NB4 (cell line): ENCODE measurements around the gene TMEM185B.

Experiments used
- DNase-seq: peaks from one replicate; pipeline ENCODE4 v3.0.0; 2010; ENCODE audit warnings: low read depth
- H3K4me3 ChIP-seq: one replicate; pipeline ENCODE4 v1.5.1; 2011; ENCODE audit warnings: mild to moderate bottlenecking, low read depth, low read length, moderate library complexity
- CTCF ChIP-seq: IDR thresholded peaks from one replicate; pipeline ENCODE4 v1.5.1; 2012; ENCODE audit warnings: low read depth, low read length
- MAX ChIP-seq: IDR thresholded peaks from 2 replicates; pipeline ENCODE4 v1.6.1; 2011; ENCODE audit warnings: low read depth, low read length
- MYC ChIP-seq: IDR thresholded peaks from 2 replicates; pipeline ENCODE4 v1.6.1; 2011; ENCODE audit warnings: low read depth, low read length
- POLR2A ChIP-seq: IDR thresholded peaks from 2 replicates; pipeline ENCODE4 v1.6.1; 2011; ENCODE audit warnings: mild to moderate bottlenecking; ENCODE audit not compliant: insufficient read length; ENCODE audit errors: extremely low read depth

Gene TMEM185B

GRCh38 chr2:120231564-120231973 lies 8.4 kb upstream of the TMEM185B start:
- no peak overlapping the region for H3K4me3 ChIP-seq
- no peak for DNase-seq
- no peak for TF ChIP-seq CTCF
- no peak for TF ChIP-seq POLR2A
- TF ChIP-seq MYC: no peak
- no peak for TF ChIP-seq MAX

- DNase-seq: no peak
- no peak overlapping the region for H3K4me3 ChIP-seq
- TF ChIP-seq MAX (no peak), MYC (no peak), CTCF (no peak), POLR2A (no peak)
These were observed 7.6 kb upstream of the TMEM185B start for GRCh38 chr2:120230515-120231471.

- TF ChIP-seq MAX (no peak), MYC (no peak), POLR2A (no peak), CTCF (no peak)
- DNase-seq: no peak
- H3K4me3 ChIP-seq: no peak overlapping the region
These were observed 6.1 kb upstream of the TMEM185B start for GRCh38 chr2:120229341-120229740.

GRCh38 chr2:120228503-120228902 lies 5.3 kb upstream of the TMEM185B start:
- no peak for TF ChIP-seq CTCF
- no peak for DNase-seq
- no peak overlapping the region for H3K4me3 ChIP-seq

GRCh38 chr2:120227111-120227991 lies 4.2 kb upstream of the TMEM185B start:
- TF ChIP-seq CTCF (no peak), MAX (no peak), POLR2A (no peak), MYC (no peak)
- no peak for DNase-seq
- no peak overlapping the region for H3K4me3 ChIP-seq
